IPS-15b (cell line): ENCODE measurements around the gene LRG1.

Experiments used
- H3K27me3 ChIP-seq: one replicate; pipeline ENCODE4 v1.6.1; 2013; ENCODE audit warnings: low read length; ENCODE audit not compliant: control insufficient read depth, insufficient read depth
- H3K36me3 ChIP-seq: one replicate; pipeline ENCODE4 v1.6.1; 2013; ENCODE audit warnings: low read length; ENCODE audit not compliant: control insufficient read depth, insufficient read depth
- H3K4me1 ChIP-seq: one replicate; pipeline ENCODE4 v1.6.1; 2013; ENCODE audit warnings: mild to moderate bottlenecking, low read length; ENCODE audit not compliant: control insufficient read depth, insufficient read depth
- H3K4me3 ChIP-seq: one replicate; pipeline ENCODE4 v1.5.1; 2013; ENCODE audit warnings: low read depth, low read length
- H3K9ac ChIP-seq: one replicate; pipeline ENCODE4 v1.6.1; 2013; ENCODE audit warnings: low read depth, mild to moderate bottlenecking, low read length
- H3K9me3 ChIP-seq: one replicate; pipeline ENCODE4 v1.6.1; 2013; ENCODE audit warnings: mild to moderate bottlenecking, low read length; ENCODE audit not compliant: control insufficient read depth, insufficient read depth

The LRG1 gene

DNA sequence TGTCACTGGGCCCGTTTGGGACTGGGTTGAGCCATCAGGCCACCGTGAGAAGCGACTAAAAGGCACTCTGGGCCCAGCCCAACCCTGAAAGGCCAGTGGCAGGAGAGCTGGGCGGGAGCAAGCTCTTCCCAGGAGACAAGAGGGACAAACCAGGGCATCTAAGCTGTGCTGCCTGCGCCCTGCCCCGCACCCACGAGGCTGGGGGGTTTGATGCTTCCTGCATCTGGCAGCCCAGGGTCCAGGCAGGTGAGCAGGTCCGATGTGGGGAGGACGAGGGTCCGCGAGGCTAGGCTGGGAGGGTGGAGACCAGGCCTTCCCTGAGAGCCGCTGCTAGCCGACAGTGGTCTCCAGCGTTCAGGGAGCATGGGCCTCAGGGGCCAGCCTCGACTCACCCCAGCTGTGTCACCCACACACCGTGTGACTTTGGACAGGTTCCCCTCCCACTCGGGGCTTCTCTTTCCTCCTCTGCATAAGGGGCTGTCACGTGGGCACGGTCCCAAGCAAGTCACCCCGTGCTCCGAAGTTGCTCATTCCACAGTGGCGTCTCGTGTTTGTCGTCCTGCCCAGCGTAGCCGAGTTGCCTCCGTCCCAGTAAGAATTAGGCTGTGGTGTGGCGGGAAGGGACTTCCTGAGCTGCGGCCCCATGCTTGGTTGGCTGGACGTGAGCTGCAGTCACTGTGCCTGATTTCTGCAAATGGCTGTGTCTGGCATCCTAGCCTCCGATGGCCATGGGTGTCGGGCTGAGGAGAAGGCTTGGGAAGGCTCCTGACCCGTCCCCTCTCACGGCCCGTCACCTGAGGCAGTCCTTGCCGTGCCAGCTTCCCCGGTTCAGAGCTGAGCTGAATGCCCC lies 37.3 kb downstream of the LRG1 start:
- peaks cover 59% of the 10 kb centered on the region for H3K36me3 ChIP-seq
- no peak overlapping the region for H3K4me3 ChIP-seq
- H3K27me3 ChIP-seq = no peaks in the 10 kb centered on the region
- H3K4me1 ChIP-seq = no peaks in the 10 kb centered on the region
- no peaks in the 10 kb centered on the region for H3K9me3 ChIP-seq
- no peak overlapping the region for H3K9ac ChIP-seq

DNA sequence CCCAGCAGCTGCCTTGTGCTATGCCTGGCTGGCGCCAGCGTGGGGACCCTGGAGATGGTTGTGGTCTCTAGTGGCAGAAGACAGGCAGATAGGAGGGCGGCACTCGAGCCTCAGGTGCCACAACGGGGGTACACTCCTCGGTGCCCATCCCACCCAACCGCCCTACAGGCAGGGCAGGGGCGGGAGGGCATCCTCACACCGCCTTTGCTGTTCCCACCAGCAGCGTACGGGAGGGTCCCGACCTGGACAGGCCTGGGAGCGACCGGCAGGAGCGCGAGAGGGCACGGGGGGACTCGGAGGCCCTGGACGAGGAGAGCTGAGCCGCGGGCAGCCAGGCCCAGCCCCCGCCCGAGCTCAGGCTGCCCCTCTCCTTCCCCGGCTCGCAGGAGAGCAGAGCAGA lies 38.1 kb downstream of the LRG1 start:
- H3K27me3 ChIP-seq = no peaks in the 10 kb centered on the region
- H3K9ac ChIP-seq = no peak overlapping the region
- H3K4me1 ChIP-seq = no peaks in the 10 kb centered on the region
- peaks cover 62% of the 10 kb centered on the region for H3K36me3 ChIP-seq
- H3K9me3 ChIP-seq = no peaks in the 10 kb centered on the region
- no peak overlapping the region for H3K4me3 ChIP-seq

DNA sequence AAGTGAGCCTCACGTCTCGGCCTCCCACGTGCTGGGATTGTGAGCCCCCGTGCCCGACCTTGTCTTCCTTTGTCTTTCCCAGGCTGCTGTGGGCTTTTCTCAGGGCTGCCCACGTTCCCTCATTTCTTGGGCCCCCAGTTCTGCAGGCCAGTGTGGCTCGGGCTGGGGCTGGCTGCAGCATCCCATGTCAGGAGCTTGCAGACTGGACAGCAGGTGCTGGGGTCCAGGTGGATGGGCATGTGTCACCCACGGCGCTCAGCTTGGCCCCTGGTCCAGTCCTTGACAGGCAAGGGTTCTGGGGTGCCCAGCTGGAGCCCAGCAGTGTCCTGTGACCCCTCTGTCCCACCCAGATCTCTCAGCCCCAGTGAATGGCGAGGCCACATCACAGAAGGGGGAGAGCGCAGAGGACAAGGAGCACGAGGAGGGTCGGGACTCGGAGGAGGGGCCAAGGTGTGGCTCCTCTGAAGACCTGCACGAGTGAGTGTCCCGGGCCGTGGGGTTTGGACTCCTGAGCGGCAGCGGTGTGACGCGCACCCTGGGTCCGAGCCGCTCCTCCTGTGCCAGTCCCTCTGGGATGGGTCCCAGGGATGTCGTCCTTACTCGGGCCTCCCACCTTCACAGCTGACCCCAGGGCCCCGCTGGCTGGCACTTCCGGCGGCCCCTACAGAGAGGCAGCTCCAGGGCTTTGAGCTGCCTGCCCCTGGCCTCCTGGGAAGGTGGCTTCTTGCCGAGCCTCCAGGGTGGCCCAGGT lies 38.8 kb downstream of the LRG1 start:
- peaks cover 67% of the 10 kb centered on the region for H3K36me3 ChIP-seq
- H3K4me1 ChIP-seq = no peaks in the 10 kb centered on the region
- no peaks in the 10 kb centered on the region for H3K27me3 ChIP-seq
- no peak overlapping the region for H3K9ac ChIP-seq
- H3K9me3 ChIP-seq = no peaks in the 10 kb centered on the region
- no peak overlapping the region for H3K4me3 ChIP-seq

DNA sequence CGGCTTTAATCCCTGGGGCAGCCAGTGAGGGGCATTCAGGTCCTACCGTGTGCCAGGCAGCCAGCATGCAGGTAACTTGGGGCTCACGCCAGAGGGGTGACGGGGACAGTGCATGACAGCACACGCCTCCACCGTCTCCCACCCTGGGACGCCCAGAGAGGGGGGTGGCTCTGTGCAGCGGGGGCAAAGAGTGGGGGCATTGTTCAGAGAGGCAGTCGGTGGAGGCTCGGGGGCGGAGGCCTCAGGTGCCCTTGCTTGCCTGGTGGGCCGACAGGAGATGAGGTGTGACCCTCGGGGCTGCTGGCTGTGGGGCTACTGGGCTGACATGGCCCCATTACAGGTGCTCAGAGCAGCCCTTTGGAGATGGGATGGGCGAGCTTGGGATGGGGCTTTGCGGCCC lies 40.0 kb downstream of the LRG1 start:
- Histone ChIP-seq H3K4me3 (no peak overlapping the region), H3K36me3 (peaks cover 66% of the 10 kb centered on the region), H3K4me1 (no peaks in the 10 kb centered on the region), H3K9me3 (no peaks in the 10 kb centered on the region), H3K9ac (no peak overlapping the region), H3K27me3 (no peaks in the 10 kb centered on the region)

DNA sequence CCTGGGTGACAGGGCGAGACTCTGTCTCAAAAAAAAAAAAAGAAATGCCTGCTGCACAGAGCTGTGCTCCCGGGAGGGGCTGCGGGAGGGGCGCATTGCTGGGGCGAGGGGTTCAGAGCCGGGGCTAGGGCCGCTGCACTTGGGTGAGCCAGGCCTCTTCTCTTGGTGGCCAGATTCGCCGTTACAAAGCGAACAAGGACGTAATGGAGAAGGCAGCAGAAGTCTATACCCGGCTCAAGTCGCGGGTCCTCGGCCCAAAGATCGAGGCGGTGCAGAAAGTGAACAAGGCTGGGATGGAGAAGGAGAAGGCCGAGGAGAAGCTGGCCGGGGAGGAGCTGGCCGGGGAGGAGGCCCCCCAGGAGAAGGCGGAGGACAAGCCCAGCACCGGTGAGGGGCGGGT lies 40.5 kb downstream of the LRG1 start:
- Histone ChIP-seq H3K4me1 (no peaks in the 10 kb centered on the region), H3K27me3 (no peaks in the 10 kb centered on the region), H3K36me3 (peaks cover 68% of the 10 kb centered on the region), H3K9ac (no peak overlapping the region), H3K9me3 (no peaks in the 10 kb centered on the region), H3K4me3 (no peak overlapping the region)

DNA sequence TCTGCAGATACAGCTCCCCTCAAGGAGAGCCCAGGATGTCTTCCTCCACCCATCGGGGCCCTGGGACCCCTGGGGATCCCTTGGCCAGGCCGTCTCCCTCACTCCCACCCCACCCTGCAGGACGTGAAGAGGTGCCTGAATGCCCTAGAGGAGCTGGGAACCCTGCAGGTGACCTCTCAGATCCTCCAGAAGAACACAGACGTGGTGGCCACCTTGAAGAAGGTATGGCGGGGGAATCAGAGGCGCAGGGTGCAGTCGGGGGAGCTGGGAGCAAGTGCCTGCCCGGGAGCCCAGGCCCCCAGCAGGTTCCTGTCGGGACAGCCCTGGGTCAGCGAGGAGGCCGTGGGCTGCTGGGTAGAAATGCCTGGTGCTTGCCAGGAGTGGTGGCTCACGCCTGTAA lies 41.1 kb downstream of the LRG1 start:
- no peaks in the 10 kb centered on the region for H3K27me3 ChIP-seq
- H3K9ac ChIP-seq = no peak overlapping the region
- no peaks in the 10 kb centered on the region for H3K9me3 ChIP-seq
- H3K4me1 ChIP-seq = no peaks in the 10 kb centered on the region
- H3K36me3 ChIP-seq = peaks cover 72% of the 10 kb centered on the region
- H3K4me3 ChIP-seq = no peak overlapping the region

DNA sequence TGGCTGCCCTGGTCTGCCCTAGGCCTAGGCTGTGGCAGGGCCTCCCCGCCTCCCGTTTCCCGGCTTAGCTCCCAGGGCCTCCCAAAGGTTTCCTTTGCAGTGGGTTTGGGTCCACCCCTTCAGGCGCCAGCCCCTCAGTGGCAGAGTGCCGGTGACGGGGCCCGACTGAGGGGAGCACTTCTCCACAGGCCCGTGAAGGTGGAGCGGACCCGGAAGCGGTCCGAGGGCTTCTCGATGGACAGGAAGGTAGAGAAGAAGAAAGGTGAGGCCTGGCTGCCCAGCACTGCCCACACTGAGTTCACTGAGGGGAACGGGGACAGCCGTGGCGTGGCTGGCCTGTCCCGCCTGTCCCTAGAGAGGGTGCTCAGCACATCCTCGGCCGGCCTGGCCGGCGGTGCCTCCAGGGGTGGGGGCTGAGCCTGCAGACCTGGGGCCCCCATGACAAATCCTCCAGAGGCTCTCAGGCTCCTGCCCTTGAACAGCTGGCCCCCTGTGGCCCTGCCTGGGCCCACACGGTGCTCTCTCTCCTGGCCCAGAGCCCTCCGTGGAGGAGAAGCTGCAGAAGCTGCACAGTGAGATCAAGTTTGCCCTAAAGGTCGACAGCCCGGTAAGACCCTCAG lies 42.0 kb downstream of the LRG1 start:
- Histone ChIP-seq H3K4me1 (no peaks in the 10 kb centered on the region), H3K9me3 (no peaks in the 10 kb centered on the region), H3K9ac (no peak overlapping the region), H3K27me3 (no peaks in the 10 kb centered on the region), H3K4me3 (no peak overlapping the region), H3K36me3 (peaks cover 70% of the 10 kb centered on the region)

DNA sequence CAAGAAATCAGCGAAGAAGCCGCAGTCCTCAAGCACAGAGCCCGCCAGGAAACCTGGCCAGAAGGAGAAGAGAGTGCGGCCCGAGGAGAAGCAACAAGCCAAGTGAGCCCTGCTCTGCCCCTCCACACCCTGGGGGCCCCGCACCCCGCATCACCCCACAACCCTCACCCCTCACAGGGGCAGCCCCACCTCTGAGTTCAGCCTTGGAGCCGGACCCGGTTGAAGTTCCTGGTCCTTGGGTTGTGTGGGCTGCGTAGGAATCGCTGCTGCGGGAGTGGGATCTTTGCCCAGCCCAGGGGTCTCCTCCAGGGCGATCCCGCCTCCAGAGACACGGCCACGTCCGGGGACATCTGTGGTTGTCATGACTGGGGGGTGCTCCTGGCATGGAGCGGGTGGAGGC lies 43.5 kb downstream of the LRG1 start:
- Histone ChIP-seq H3K36me3 (peaks cover 67% of the 10 kb centered on the region), H3K4me1 (no peaks in the 10 kb centered on the region), H3K9ac (no peak overlapping the region), H3K4me3 (no peak overlapping the region), H3K9me3 (no peaks in the 10 kb centered on the region), H3K27me3 (no peaks in the 10 kb centered on the region)

DNA sequence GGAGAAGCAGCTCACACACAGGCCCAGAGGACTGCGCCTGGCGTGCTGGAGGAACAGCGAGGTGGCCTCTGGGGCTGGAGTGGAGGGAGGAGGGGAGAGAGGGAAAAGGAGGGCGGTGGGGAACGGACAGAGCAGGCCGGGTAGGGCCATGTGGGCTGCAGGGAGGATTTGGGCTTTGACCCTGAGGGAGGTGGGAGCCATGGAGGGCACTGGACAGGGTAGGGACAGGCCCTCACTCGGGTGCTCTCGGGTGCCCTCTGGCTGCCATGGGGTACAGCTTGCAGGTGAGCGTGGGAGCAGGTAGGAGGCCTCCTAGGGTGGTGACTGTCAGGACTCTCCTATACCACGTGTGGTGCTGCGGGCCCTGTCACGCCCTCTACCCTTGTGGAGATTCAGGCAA lies 44.4 kb downstream of the LRG1 start:
- Histone ChIP-seq H3K4me1 (no peaks in the 10 kb centered on the region), H3K9ac (no peak overlapping the region), H3K4me3 (no peak overlapping the region), H3K27me3 (no peaks in the 10 kb centered on the region), H3K36me3 (peaks cover 61% of the 10 kb centered on the region), H3K9me3 (no peaks in the 10 kb centered on the region)

DNA sequence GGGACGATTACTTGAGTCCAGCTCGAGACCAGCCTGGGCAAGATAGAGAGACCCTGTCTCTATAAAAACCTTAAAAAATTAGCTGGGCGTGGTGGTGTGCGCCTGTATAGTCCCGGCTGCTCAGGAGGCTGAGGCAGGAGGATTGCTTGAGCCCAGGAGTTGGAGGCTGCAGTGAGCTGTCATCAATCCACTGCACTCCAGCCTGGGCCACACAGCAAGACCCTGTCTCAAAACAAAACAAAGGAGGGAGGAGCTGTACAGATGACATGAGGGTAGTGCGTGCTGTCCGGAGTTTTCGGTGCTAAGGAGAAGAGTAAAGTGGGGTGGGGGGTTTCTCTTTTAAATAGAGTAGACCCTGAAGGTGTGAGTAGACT lies 45.2 kb downstream of the LRG1 start:
- no peak overlapping the region for H3K9ac ChIP-seq
- H3K36me3 ChIP-seq = peaks cover 66% of the 10 kb centered on the region
- no peaks in the 10 kb centered on the region for H3K9me3 ChIP-seq
- no peaks in the 10 kb centered on the region for H3K27me3 ChIP-seq
- H3K4me1 ChIP-seq = no peaks in the 10 kb centered on the region
- no peak overlapping the region for H3K4me3 ChIP-seq

DNA sequence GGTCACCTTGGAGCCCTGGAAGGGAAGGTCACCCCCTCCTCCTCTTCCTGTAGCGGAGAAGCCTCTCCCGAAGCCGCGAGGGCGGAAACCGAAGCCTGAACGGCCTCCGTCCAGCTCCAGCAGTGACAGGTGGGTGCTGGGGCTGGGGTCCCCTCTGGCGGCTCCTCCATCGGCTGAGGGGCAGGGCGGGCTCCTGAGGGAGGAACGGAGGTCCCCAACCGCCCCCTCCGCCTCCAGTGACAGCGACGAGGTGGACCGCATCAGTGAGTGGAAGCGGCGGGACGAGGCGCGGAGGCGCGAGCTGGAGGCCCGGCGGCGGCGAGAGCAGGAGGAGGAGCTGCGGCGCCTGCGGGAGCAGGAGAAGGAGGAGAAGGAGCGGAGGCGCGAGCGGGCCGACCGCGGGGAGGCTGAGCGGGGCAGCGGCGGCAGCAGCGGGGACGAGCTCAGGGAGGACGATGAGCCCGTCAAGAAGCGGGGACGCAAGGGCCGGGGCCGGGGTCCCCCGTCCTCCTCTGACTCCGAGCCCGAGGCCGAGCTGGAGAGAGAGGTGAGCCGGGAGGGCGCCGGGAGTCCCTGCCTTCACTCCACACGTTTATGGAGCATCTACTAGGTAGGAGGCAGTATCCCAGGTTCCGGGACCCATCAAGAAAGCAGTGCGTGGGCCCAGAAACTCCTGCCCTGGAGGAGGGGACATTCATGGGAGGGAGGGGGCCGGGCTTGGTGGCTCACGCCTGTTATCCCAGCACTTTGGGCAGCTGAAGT lies 45.7 kb downstream of the LRG1 start:
- Histone ChIP-seq H3K4me3 (no peak overlapping the region), H3K9me3 (no peaks in the 10 kb centered on the region), H3K27me3 (no peaks in the 10 kb centered on the region), H3K9ac (no peak overlapping the region), H3K36me3 (peaks cover 67% of the 10 kb centered on the region), H3K4me1 (no peaks in the 10 kb centered on the region)
